NCI-H2107 treated with DMSO at 0.1 percent for 48 hours (cell line): ENCODE data around the gene CLRN1.
"Not testable (repeated sequence)": the region's sequence is repeated elsewhere in the genome, so short reads cannot be mapped to it uniquely, and the experiment has no call there.

Source experiments
- DNase-seq: peaks from one replicate; lab custom pipeline; 2025; ENCODE audit not compliant: unreplicated experiment; lab: John Stamatoyannopoulos, UW

The CLRN1 gene

DNA sequence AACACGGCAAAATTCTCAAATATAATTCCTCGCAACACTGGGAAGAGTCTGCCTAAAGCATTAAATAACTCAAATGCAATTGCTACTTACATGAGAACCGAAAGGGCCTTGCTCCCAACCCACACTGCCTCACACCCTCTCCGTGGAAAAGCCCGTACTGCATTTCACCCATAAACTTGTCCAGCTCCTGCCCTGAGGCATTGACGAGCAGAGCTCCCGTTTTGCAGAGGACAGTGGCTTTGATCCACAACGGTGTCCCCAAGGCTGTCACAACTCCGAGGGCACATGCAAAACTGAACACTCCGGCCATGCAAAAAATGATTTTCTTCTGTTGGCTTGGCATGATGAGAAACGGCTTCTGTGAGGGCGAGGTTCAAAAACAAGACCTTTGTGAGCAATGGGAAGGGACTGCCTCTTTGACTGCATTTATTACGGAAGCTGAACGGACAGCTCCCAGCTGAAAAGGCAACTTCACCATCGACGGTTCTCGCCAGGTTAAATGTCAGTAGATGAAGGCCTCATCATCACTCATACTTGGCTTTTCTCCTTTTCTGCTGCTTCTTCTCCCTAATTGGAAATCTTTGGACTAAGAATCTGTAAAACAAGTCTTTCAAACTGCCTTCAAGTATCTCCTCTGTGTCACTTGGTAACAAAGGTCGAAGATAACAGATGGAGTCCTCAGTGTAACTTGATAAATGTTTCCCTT is at the start of gene CLRN1:
TSS of gene CLRN1 (minus strand) at position 362 of the 706 bp plus-strand sequence. CDS start at position 343, 19 bp downstream.
- no peak for DNase-seq

- no peak for DNase-seq
Measured at GRCh38 chr3:151016478-151016795, 43.9 kb upstream of the CLRN1 start.

GRCh38 chr3:151015767-151016477 is 43.4 kb upstream of the CLRN1 start:
- no peak for DNase-seq

DNA sequence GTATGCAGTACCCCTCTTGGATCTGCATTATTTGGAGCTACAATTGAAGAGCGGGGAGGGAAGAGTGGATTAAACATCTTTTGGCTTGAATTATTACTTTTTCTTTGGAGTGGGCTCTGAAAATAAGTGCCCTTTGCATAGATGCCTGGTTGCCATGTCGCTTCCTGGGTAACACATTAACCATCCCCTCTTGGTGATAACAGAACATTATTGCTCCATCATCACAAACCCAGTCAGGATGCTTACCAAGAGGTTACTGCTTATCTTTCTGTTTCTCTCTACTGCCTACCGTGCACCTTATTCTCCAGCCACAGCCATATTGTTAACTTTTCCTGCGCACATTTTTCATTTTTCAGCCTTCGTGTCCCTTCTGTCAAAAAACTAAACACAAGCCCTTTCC is 42.7 kb upstream of the CLRN1 start:
- DNase-seq, result no peak

- DNase-seq, result no peak
Measured at GRCh38 chr3:151014501-151015018, 42.0 kb upstream of the CLRN1 start.

DNA sequence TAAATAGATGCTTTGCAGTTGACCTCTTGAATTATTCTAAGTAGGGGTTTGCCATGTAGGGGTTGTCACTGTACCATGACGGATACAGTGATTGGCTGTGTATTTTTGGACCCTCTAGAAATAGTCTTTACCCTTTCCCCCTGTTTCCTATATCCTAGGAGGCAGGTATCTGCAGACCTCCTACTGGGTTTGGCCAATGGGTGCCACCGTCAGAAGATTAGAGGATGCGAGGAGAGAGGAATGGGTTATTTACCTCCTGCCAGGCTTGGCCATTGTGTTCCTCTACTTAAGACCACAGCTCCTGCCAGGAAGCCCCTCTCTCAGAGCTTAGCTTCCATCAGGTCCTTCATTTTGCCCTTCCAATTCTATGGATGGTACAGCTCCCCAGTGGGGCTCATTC is 40.2 kb upstream of the CLRN1 start:
- DNase-seq, result no peak

GRCh38 chr3:151011427-151011826 is 38.9 kb upstream of the CLRN1 start:
- peak; percentile 3 for DNase-seq

DNA sequence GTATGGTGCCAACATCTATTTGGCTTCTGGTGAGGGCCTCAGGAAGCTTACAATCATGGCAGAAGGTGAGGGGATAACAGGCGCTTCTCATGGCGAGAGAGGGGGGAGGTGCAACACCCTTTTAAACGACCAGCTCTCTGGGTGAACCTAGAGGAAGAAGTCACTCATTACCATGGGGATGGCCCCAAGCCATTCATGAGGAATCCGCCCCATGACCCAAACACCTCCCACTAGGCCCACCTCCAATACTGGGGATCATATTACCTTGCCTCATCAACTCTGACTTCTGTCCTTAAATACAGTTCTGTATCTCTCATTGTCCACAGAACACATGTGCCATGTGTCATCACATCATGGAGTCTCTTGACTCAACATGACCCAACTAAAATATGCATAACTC is 37.5 kb upstream of the CLRN1 start:
- no peak for DNase-seq

- DNase-seq, result no peak
Measured at GRCh38 chr3:151009430-151009829, 36.9 kb upstream of the CLRN1 start.

DNA sequence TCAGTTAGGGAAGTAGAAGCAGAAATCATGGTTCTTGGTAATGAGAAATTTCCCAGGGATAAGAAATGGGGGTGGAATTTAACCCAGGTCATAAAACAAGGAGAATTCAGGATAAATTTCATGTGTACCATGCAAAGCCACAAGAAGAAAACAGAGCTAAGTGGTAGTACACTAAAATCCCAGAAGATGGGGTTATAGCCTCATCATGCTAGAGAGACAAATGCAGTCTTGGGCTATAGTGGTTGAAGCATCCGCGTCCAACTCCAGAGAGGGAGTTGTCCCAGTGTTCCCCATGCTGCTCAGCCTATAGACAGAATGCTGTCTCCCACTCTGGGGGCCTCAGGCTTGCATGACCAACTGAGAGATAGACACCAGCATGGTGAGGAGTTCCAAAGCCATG is 36.2 kb upstream of the CLRN1 start:
- no peak for DNase-seq

DNA sequence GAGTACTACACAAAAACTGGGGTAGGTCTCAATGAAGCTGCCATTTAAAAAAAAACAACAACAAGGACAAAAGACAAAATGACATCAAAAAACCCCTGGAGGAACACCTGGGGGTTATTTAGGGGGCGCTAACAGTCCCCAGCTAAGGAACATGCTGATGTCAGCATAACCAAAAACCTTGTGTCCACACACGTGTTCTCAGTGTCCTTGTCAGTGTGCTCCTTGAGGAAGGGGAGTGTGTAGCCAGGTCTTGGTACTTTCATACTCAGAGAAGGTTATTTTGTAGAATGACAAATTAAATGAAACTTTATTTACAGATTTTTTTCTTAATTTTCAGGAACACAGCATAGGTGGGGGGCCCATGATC is 31.2 kb upstream of the CLRN1 start:
- no peak for DNase-seq

- DNase-seq, result no peak
Measured at GRCh38 chr3:151003029-151003767, 30.7 kb upstream of the CLRN1 start.

GRCh38 chr3:151002003-151002981 is 29.8 kb upstream of the CLRN1 start:
- DNase-seq, result no peak

- no peak for DNase-seq
Measured at GRCh38 chr3:150998996-150999395, 26.5 kb upstream of the CLRN1 start.

- no peak for DNase-seq
Measured at GRCh38 chr3:150996731-150997130, 24.2 kb upstream of the CLRN1 start.

DNA sequence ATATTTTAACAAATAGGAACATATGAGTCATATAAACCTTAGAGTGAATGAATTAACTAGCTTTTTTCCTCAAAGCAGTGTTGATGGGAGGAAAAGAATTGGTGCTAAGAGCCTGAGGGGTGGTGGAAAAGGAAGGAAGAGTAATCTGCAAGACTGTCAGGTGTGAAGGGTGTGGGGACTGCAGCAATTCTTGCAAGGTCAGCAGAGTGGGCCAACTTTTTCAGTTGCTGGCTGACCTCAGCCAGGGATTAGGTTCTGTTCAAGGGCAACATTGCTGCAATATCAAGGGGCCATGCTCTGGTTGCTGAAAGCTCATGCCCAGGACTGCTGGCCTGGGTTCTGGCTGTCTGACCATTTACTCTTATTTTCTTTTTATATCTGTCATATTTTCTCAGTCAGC is 23.0 kb upstream of the CLRN1 start:
- DNase-seq, result no peak

GRCh38 chr3:150989208-150989607 is 16.7 kb upstream of the CLRN1 start:
- DNase-seq, result no peak

DNA sequence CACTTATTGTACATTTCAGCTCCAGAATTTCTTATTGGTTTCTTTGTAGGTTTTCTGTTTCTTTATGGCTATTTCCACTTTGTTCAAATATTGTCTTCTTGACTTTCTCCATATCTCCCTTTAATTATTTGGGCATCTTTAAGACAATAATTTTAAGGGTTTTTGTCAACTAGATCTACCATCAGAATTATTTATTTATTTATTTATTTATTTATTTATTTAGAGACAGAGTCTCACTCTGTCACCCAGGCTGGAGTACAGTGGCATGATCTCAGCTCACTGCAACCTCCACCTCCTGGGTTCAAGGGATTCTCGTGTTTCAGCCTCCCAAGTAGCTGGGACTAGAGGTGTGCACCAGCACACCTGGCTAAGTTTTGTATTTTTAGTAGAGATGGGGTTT is 15.9 kb upstream of the CLRN1 start:
- DNase-seq, result not testable (repeated sequence)

GRCh38 chr3:150985711-150986110 is 13.2 kb upstream of the CLRN1 start:
- no peak for DNase-seq

GRCh38 chr3:150984066-150984465 is 11.5 kb upstream of the CLRN1 start:
- DNase-seq, result no peak
